B cell (primary cell): ENCODE measurements around the gene MTCL1.

Experiments used
- CTCF ChIP-seq: fragments of 200-600 bp; IDR thresholded peaks from one replicate; pipeline ENCODE4 v1.8.0; 2022; ENCODE audit warnings: antibody characterized with exemption, mild to moderate bottlenecking
- EZH2 ChIP-seq: IDR thresholded peaks from 2 replicates; pipeline ENCODE4 v1.6.1; 2012; ENCODE audit warnings: borderline replicate concordance, low read depth, mild to moderate bottlenecking, moderate library complexity, low read length; ENCODE audit not compliant: insufficient read depth, poor library complexity, severe bottlenecking

DNA sequence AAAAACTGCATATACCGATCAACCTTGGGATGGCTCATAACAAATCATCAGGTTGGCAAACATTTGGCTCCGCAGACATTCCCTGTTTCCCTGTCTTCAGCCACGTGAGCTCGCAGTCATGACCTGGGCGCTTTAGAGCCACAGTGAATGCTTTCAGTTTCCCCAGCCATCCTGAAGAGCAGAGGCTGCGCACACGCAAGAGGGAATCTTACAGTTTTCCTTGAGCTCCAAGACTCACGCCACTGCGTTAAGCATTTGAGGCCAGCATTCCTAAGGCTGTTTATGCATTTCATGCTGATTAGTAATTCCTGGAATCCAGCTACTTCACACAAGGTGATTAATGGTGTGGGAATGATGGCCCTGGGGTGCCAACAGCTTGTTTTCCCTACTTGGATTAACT lies 95.1 kb downstream of the MTCL1 start:
- TF ChIP-seq CTCF (no peak), EZH2 (no peak)
